Measurements from ENCODE around the gene ERVH48-1. TPM values are rescaled to one million over a fixed set of nuclear protein-coding genes. Genes with fewer than 3 reads are reported as not detected.

ERVH48-1 gene
- total and polyA plus RNA-seq, 4 donors = 0.03 to 0.19 TPM; not detected in 2

DNA sequence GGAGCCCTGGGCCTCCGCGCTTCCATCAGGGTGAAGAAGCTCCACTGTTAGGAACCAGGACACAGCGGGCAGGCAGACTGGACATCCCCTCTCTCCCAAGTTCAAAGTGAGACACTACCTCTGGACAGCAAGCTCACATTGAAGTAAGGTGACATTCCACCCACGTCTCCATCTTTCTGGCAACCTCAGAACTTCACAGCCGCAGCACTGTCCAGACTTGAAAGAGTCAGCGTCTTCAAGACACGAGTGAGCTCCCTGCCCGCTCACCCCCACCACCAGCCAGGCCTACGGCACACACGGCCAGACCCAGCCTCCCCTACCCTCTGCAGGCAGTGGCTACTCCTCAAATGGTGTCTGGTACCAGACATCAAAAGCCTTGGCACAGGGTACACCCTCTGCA, 57.2 kb downstream of the ERVH48-1 start:
- H3K36me3 ChIP-seq (ENCODE audit: control insufficient read depth in 4 of 4, insufficient read depth in 3 of 4, low read depth in 1 of 4, low read length in 3 of 4) = peaks cover 6 to 35% (median 22%) of the 10 kb centered on the region in 4 donors
- WGBS = 95% methylated on average over 10 of the region's 10 CpGs

More for the DNA sequence above, 57.2 kb downstream of the ERVH48-1 start:
- peaks cover 2 to 22% (median 13%) of the 10 kb centered on the region in 4 donors for H3K4me1 ChIP-seq (ENCODE audit: control insufficient read depth in 4 of 4, insufficient read depth in 4 of 4, low read length in 3 of 4)
- H3K27ac ChIP-seq (ENCODE audit: low read depth in 1 of 2, low read length in 2 of 2) = no peak overlapping the region
- TF ChIP-seq NR2F2 (IDR thresholded peaks at IDR 0.05) (no peak), YY1 (IDR thresholded peaks at IDR 0.05) (no peak), HNF4G (IDR thresholded peaks at IDR 0.05) (no peak), GABPA (IDR thresholded peaks at IDR 0.05 in 1 of 2, conservative IDR thresholded peaks at IDR 0.05 in 1 of 2) (no peak), ATF3 (IDR thresholded peaks at IDR 0.05) (no peak), SP1 (IDR thresholded peaks at IDR 0.05) (no peak), TAF1 (conservative IDR thresholded peaks at IDR 0.05) (no peak), MAX (IDR thresholded peaks at IDR 0.05) (no peak), FOXA2 (IDR thresholded peaks at IDR 0.05) (no peak), RAD21 (IDR thresholded peaks at IDR 0.05) (no peak), FOXA1 (IDR thresholded peaks at IDR 0.05) (no peak)
- TF ChIP-seq, protein P1, sequence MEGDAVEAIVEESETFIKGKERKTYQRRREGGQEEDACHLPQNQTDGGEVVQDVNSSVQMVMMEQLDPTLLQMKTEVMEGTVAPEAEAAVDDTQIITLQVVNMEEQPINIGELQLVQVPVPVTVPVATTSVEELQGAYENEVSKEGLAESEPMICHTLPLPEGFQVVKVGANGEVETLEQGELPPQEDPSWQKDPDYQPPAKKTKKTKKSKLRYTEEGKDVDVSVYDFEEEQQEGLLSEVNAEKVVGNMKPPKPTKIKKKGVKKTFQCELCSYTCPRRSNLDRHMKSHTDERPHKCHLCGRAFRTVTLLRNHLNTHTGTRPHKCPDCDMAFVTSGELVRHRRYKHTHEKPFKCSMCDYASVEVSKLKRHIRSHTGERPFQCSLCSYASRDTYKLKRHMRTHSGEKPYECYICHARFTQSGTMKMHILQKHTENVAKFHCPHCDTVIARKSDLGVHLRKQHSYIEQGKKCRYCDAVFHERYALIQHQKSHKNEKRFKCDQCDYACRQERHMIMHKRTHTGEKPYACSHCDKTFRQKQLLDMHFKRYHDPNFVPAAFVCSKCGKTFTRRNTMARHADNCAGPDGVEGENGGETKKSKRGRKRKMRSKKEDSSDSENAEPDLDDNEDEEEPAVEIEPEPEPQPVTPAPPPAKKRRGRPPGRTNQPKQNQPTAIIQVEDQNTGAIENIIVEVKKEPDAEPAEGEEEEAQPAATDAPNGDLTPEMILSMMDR (IDR thresholded peaks at IDR 0.05; ENCODE audit: low read depth, low read length, missing input control) = no peak
- TF ChIP-seq, protein P2, sequence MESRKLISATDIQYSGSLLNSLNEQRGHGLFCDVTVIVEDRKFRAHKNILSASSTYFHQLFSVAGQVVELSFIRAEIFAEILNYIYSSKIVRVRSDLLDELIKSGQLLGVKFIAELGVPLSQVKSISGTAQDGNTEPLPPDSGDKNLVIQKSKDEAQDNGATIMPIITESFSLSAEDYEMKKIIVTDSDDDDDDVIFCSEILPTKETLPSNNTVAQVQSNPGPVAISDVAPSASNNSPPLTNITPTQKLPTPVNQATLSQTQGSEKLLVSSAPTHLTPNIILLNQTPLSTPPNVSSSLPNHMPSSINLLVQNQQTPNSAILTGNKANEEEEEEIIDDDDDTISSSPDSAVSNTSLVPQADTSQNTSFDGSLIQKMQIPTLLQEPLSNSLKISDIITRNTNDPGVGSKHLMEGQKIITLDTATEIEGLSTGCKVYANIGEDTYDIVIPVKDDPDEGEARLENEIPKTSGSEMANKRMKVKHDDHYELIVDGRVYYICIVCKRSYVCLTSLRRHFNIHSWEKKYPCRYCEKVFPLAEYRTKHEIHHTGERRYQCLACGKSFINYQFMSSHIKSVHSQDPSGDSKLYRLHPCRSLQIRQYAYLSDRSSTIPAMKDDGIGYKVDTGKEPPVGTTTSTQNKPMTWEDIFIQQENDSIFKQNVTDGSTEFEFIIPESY (IDR thresholded peaks at IDR 0.05) = no peak
- TF ChIP-seq, protein P3, sequence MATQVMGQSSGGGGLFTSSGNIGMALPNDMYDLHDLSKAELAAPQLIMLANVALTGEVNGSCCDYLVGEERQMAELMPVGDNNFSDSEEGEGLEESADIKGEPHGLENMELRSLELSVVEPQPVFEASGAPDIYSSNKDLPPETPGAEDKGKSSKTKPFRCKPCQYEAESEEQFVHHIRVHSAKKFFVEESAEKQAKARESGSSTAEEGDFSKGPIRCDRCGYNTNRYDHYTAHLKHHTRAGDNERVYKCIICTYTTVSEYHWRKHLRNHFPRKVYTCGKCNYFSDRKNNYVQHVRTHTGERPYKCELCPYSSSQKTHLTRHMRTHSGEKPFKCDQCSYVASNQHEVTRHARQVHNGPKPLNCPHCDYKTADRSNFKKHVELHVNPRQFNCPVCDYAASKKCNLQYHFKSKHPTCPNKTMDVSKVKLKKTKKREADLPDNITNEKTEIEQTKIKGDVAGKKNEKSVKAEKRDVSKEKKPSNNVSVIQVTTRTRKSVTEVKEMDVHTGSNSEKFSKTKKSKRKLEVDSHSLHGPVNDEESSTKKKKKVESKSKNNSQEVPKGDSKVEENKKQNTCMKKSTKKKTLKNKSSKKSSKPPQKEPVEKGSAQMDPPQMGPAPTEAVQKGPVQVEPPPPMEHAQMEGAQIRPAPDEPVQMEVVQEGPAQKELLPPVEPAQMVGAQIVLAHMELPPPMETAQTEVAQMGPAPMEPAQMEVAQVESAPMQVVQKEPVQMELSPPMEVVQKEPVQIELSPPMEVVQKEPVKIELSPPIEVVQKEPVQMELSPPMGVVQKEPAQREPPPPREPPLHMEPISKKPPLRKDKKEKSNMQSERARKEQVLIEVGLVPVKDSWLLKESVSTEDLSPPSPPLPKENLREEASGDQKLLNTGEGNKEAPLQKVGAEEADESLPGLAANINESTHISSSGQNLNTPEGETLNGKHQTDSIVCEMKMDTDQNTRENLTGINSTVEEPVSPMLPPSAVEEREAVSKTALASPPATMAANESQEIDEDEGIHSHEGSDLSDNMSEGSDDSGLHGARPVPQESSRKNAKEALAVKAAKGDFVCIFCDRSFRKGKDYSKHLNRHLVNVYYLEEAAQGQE (IDR thresholded peaks at IDR 0.05) = no peak
- H3K9me3 ChIP-seq (ENCODE audit: control insufficient read depth in 4 of 4, low read length in 3 of 4) = no peaks in the 10 kb centered on the region
- H3K4me3 ChIP-seq (ENCODE audit: low read depth in 1 of 3, low read length in 3 of 3) = no peak overlapping the region
- no peaks in the 10 kb centered on the region for H3K27me3 ChIP-seq (ENCODE audit: control insufficient read depth in 4 of 4, insufficient read depth in 4 of 4, low read length in 3 of 4)
- no peak for DNase-seq (ENCODE audit: low spot score)
- H3K9ac ChIP-seq (ENCODE audit: low read depth in 1 of 2, low read length in 2 of 2) = no peak overlapping the region

Small RNA genes within 50 kb of the gene (small RNA-seq; reads per million reads assigned to genes)
- not detected for gene MIR5692B

Other genes starting within 250 kb of the ERVH48-1 start
- gene WDR4, start 46.1 kb downstream of the ERVH48-1 start, total RNA-seq = 10 to 100 TPM in 1 of 2 donors, 1 to 10 TPM in 1; 9.2 to 12.9 TPM
- 1 to 10 TPM; 4.6 to 9.3 TPM for gene WDR4, start 46.1 kb downstream of the ERVH48-1 start, polyA plus RNA-seq
- 10 to 100 TPM; 18.5 to 31.3 TPM for gene NDUFV3, start 32.3 kb downstream of the ERVH48-1 start, total RNA-seq
- gene NDUFV3, start 32.3 kb downstream of the ERVH48-1 start, polyA plus RNA-seq = 10 to 100 TPM; 15.8 to 25.3 TPM
- 1 to 10 TPM; 6.4 to 9.6 TPM for gene PKNOX1, start 48.9 kb upstream of the ERVH48-1 start, total RNA-seq
- 10 to 100 TPM in 1 of 2 donors, 1 to 10 TPM in 1; 2.8 to 10.3 TPM for gene PKNOX1, start 48.9 kb upstream of the ERVH48-1 start, polyA plus RNA-seq
- 100 to 1,000 TPM in 1 of 2 donors, 10 to 100 TPM in 1; 70.9 to 172 TPM for gene CBS, start 150.2 kb upstream of the ERVH48-1 start, total RNA-seq
- 100 to 1,000 TPM in 1 of 2 donors, 10 to 100 TPM in 1; 86.2 to 212 TPM for gene CBS, start 150.2 kb upstream of the ERVH48-1 start, polyA plus RNA-seq
- 10 to 100 TPM; 13.7 to 28.6 TPM for gene U2AF1, start 181.9 kb upstream of the ERVH48-1 start, total RNA-seq
- gene U2AF1, start 181.9 kb upstream of the ERVH48-1 start, polyA plus RNA-seq = 10 to 100 TPM; 10.9 to 19.2 TPM
- gene CRYAA, start 243.4 kb upstream of the ERVH48-1 start, total RNA-seq = under 1 TPM in 1 of 2 donors, not detected in 1; 0.84 TPM
- gene CRYAA, start 243.4 kb upstream of the ERVH48-1 start, polyA plus RNA-seq = 1 to 10 TPM in 1 of 2 donors, under 1 TPM in 1; 0.57 to 1.9 TPM

All from liver (tissue), 10 donors.